GM12878 (cell line): ENCODE measurements around the gene IMMP2L. TPM values are rescaled to one million over a fixed set of nuclear protein-coding genes. Genes with fewer than 3 reads are reported as not detected.
"Not testable (repeated sequence)": the region's sequence is repeated elsewhere in the genome, so short reads cannot be mapped to it uniquely, and the experiment has no call there.

Source experiments
- ATAC-seq: fragments of 200-7000 bp; cut with Tn5 transposase; 3 replicates; pipeline ENCODE4 v1.9.1; 2020; ENCODE audit warnings: mild to moderate bottlenecking, moderate library complexity
- BruUV-seq: library from RNA; stranded (reverse); fragments of 400-500 nt; replicated peaks from 2 replicates; lab custom pipeline; 2021; lab: Mats Ljungman, UMichigan
- CTCF ChIA-PET: fragments of 300-600 bp; sonication (Branson Sonifier 250); formaldehyde crosslinking; extraction: SDS; loops from one replicate; lab custom pipeline; 2021; ENCODE audit warnings: inconsistent platforms; lab: Yijun Ruan, JAX
- POLR2A ChIA-PET: fragments of 350-600 bp; formaldehyde crosslinking; extraction: SDS; loops from one replicate; lab custom pipeline; 2021; ENCODE audit warnings: inconsistent platforms; lab: Charles Lee
- RAD21 ChIA-PET: fragments of 300-600 bp; sonication (Branson Sonifier 250); formaldehyde crosslinking; loops from one replicate; lab custom pipeline; 2023; ENCODE audit warnings: antibody characterized with exemption; ENCODE audit not compliant: unreplicated experiment; lab: Charles Lee
- SMC1A ChIA-PET: fragments of 300-600 bp; sonication (Branson Sonifier 250); formaldehyde crosslinking; loops from one replicate; lab custom pipeline; 2023; ENCODE audit not compliant: unreplicated experiment, uncharacterized antibody; lab: Charles Lee
- DNase-seq: peaks from one replicate; pipeline ENCODE4 v3.0.0-alpha.2; 2011; ENCODE audit warnings: low read depth, low spot score
- FAIRE-seq: peaks from 3 replicates; lab custom pipeline; 2011; peaks lifted over from hg19 to GRCh38; lab: Jason Lieb, UNC
- H2AFZ ChIP-seq: 2 replicates; pipeline ENCODE4 v1.6.0; 2011; ENCODE audit warnings: low read depth, low read length, control low read depth; ENCODE audit not compliant: control insufficient read depth
- H3K27ac ChIP-seq: 2 replicates; pipeline ENCODE4 v1.5.1; 2011; ENCODE audit warnings: control low read depth; ENCODE audit not compliant: control insufficient read depth, insufficient read depth
- H3K27me3 ChIP-seq, 2 experiments: replicated peaks in 1 of 2; 2 replicates each; pipeline versions ENCODE4 v1.6.0 to v1.6.1; 2011; ENCODE audit warnings: low read length in 1 of 2; ENCODE audit not compliant: control insufficient read depth in 2 of 2, insufficient read depth in 2 of 2
- H3K36me3 ChIP-seq, 2 experiments: 2 replicates each; pipeline ENCODE4 v1.5.1; 2011; ENCODE audit warnings: low read length in 1 of 2; ENCODE audit not compliant: control insufficient read depth in 2 of 2, insufficient read depth in 2 of 2
- H3K4me1 ChIP-seq: 2 replicates; pipeline ENCODE4 v1.6.1; 2011; ENCODE audit warnings: mild to moderate bottlenecking, low read length, moderate library complexity, mixed read lengths; ENCODE audit not compliant: control insufficient read depth, insufficient read depth
- H3K4me2 ChIP-seq: 2 replicates; pipeline ENCODE4 v1.6.0; 2011; ENCODE audit warnings: control low read depth; ENCODE audit not compliant: control insufficient read depth, insufficient read depth
- H3K4me3 ChIP-seq: fragments of 200-600 bp; sonication (generic); 2 replicates; pipeline ENCODE4 v1.5.1; 2016
- H3K79me2 ChIP-seq: 2 replicates; pipeline ENCODE4 v1.6.0; 2011; ENCODE audit warnings: low read length; ENCODE audit not compliant: control insufficient read depth, insufficient read depth
- H3K9ac ChIP-seq: 2 replicates; pipeline ENCODE4 v1.8.0; 2011; ENCODE audit warnings: low read length, control low read depth, mixed read lengths; ENCODE audit not compliant: control insufficient read depth, insufficient read depth
- H3K9me3 ChIP-seq: replicated peaks from 3 replicates; pipeline ENCODE4 v1.5.1; 2011; ENCODE audit warnings: mild to moderate bottlenecking, low read length; ENCODE audit not compliant: control insufficient read depth, insufficient read depth
- H4K20me1 ChIP-seq: 2 replicates; pipeline ENCODE4 v1.6.0; 2011; ENCODE audit not compliant: control insufficient read depth, insufficient read depth
- RUNX3 ChIP-seq: IDR thresholded peaks from 2 replicates; pipeline ENCODE4 v1.6.1; 2012; ENCODE audit warnings: low read length, inconsistent platforms
- WGBS: methylation state at CpG from one replicate; pipeline ENCODE4 v1.1.6; 2016; ENCODE audit warnings: low lambda C conversion rate; ENCODE audit not compliant: insufficient replicate concordance, insufficient coverage; ENCODE audit errors: missing lambda C conversion rate; 5-methylcytosine and 5-hydroxymethylcytosine counted together
- in situ Hi-C: fragments of 300-500 bp; cut with MboI; formaldehyde crosslinking; loops from 9 replicates; pipeline ENCODE4 v1.14.3; 2018; ENCODE audit warnings: mixed read lengths
- intact Hi-C: fragments of 100-400 bp; cut with micrococcal nuclease; formaldehyde crosslinking; loops from one replicate; pipeline ENCODE4 v1.14.2; 2022; ENCODE audit not compliant: unreplicated experiment
- polyA plus RNA-seq, 11 experiments: library from polyadenylated mRNA; depleted of rRNA in 4 of 11; unstranded in 6 of 11; stranded (reverse) in 5 of 11; fragments of >200 nt; fragmentation: Nextera tagmentation in 4 of 11; fragmentation: Illumina TruSeq in 1 of 11; extraction: Ambion mirVana in 4 of 11; extraction: Trizol in 1 of 11; gene quantifications; 1 replicate in 1 of 11; 2 replicates in 10 of 11; pipeline versions ENCODE4 v1.2.1 to v1.2.3, GENCODE V29; 2011 to 2016; ENCODE audit warnings: inconsistent platforms in 2 of 11, missing spikeins in 2 of 11, low read depth in 1 of 11
- total RNA-seq, 4 experiments: library from RNA; depleted of rRNA in 3 of 4; stranded (reverse); fragments of >200 nt in 3 of 4; fragmentation: Illumina TruSeq in 1 of 4; extraction: Trizol in 1 of 4; gene quantifications; 2 replicates each; pipeline versions ENCODE4 v1.2.1 to v1.2.3, GENCODE V29; 2013 to 2021
- TF ChIP-seq, protein P1 (sequence below): fragments of 450-650 bp; IDR thresholded peaks from 2 replicates; pipeline ENCODE4 v1.6.1; 2017; ENCODE audit warnings: low read depth, mild to moderate bottlenecking, moderate library complexity
- TF ChIP-seq, protein P2 (sequence below): fragments of 150-350 bp; IDR thresholded peaks from 2 replicates; pipeline ENCODE4 v1.6.1; 2014; ENCODE audit warnings: mild to moderate bottlenecking, low read depth, low read length
- TF ChIP-seq, protein P3 (sequence below): fragments of 450-650 bp; conservative IDR thresholded peaks from 2 replicates; pipeline ENCODE4 v1.6.1; 2017; ENCODE audit warnings: mild to moderate bottlenecking, moderate library complexity

Gene IMMP2L
- total and polyA plus RNA-seq, 10 of the 15 experiments (the other 5 are each of a cell fraction or from before 2014, with no cell fraction given), result 12.6 to 46.3 (median 19.6) TPM

DNA sequence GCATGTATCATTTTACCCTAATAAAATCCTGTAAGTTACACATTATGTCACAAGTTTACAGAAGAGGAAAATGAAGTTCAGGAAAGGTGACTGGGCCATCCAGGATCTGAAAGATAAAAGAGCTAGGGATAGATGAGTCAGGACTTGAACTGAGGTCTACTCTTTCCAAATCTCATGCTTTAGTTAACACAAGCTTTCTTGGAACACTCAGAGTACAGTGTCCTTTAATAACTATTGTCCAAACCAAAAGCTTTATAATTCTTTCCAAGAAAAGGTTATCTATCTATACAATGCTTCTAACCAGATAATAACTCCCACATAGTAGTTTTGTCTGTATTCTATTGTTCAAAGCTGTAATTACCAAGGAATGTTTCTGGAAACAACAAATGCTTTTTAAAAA is 306.7 kb downstream of the IMMP2L start (continued):
- TF ChIP-seq, protein P1, sequence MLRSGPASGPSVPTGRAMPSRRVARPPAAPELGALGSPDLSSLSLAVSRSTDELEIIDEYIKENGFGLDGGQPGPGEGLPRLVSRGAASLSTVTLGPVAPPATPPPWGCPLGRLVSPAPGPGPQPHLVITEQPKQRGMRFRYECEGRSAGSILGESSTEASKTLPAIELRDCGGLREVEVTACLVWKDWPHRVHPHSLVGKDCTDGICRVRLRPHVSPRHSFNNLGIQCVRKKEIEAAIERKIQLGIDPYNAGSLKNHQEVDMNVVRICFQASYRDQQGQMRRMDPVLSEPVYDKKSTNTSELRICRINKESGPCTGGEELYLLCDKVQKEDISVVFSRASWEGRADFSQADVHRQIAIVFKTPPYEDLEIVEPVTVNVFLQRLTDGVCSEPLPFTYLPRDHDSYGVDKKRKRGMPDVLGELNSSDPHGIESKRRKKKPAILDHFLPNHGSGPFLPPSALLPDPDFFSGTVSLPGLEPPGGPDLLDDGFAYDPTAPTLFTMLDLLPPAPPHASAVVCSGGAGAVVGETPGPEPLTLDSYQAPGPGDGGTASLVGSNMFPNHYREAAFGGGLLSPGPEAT, result no peak
- no peak for TF ChIP-seq RUNX3
- TF ChIP-seq, protein P2, sequence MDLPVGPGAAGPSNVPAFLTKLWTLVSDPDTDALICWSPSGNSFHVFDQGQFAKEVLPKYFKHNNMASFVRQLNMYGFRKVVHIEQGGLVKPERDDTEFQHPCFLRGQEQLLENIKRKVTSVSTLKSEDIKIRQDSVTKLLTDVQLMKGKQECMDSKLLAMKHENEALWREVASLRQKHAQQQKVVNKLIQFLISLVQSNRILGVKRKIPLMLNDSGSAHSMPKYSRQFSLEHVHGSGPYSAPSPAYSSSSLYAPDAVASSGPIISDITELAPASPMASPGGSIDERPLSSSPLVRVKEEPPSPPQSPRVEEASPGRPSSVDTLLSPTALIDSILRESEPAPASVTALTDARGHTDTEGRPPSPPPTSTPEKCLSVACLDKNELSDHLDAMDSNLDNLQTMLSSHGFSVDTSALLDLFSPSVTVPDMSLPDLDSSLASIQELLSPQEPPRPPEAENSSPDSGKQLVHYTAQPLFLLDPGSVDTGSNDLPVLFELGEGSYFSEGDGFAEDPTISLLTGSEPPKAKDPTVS, result no peak
- TF ChIP-seq, protein P3, sequence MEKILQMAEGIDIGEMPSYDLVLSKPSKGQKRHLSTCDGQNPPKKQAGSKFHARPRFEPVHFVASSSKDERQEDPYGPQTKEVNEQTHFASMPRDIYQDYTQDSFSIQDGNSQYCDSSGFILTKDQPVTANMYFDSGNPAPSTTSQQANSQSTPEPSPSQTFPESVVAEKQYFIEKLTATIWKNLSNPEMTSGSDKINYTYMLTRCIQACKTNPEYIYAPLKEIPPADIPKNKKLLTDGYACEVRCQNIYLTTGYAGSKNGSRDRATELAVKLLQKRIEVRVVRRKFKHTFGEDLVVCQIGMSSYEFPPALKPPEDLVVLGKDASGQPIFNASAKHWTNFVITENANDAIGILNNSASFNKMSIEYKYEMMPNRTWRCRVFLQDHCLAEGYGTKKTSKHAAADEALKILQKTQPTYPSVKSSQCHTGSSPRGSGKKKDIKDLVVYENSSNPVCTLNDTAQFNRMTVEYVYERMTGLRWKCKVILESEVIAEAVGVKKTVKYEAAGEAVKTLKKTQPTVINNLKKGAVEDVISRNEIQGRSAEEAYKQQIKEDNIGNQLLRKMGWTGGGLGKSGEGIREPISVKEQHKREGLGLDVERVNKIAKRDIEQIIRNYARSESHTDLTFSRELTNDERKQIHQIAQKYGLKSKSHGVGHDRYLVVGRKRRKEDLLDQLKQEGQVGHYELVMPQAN, result no peak

DNA sequence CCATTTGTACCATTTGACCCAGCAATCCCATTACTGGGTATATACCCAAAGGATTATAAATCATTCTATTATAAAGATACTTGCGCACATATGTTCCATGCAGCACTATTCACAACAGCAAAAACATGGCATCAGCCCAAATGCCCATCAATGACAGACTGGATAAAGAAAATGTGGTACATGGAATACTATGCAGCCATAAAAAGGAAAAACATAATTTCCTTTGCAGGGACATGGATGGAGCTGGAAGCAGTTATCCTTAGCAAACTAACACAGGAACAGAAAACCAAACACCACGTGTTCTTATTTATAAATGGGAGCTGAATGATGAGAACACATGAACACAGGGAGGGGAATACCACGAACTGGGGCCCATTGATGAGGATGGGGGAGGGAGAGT is 310.9 kb downstream of the IMMP2L start:
- FAIRE-seq, intact Hi-C loops: not testable (repeated sequence)
- WGBS, result 38% methylated on average over 3 of the region's 3 CpGs

DNA sequence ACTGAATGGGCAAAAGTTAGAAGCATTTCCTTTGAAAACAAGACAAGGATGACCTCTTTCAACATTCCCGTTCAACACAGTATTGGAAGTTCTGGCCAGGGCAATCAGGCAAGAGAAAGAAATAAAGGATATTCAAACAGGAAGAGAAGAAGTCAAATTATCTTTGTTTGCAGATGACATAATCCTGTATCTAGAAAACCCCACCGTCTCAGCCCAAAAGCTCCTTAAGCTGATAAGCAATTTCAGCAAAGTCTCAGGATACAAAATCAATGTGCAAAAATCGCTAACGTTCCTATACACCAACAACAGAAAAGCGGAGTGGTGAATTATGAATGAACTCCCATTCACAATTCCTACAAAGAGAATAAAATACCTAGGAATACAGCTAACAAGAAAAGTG is 312.5 kb downstream of the IMMP2L start:
- BruUV-seq, POLR2A ChIA-PET, intact Hi-C loops, RAD21 ChIA-PET, FAIRE-seq, SMC1A ChIA-PET, H3K4me1 ChIP-seq, H4K20me1 ChIP-seq, H3K27ac ChIP-seq, H3K27me3 ChIP-seq, CTCF ChIA-PET, H3K79me2 ChIP-seq, in situ Hi-C loops, H3K4me2 ChIP-seq, H3K4me3 ChIP-seq, H3K9ac ChIP-seq, H3K36me3 ChIP-seq, H2AFZ ChIP-seq, DNase-seq, ATAC-seq, H3K9me3 ChIP-seq: not testable (repeated sequence)
- WGBS, result 95% methylated on average over 5 of the region's 5 CpGs

More for the DNA sequence above, 310.9 kb downstream of the IMMP2L start:
- H3K4me3 ChIP-seq, H3K4me2 ChIP-seq, H3K9me3 ChIP-seq, DNase-seq, H3K27ac ChIP-seq, H3K4me1 ChIP-seq, SMC1A ChIA-PET, H2AFZ ChIP-seq, H3K9ac ChIP-seq, H3K36me3 ChIP-seq, CTCF ChIA-PET, H3K79me2 ChIP-seq, H3K27me3 ChIP-seq, ATAC-seq, BruUV-seq, H4K20me1 ChIP-seq, RAD21 ChIA-PET, in situ Hi-C loops: not testable (repeated sequence)
- POLR2A ChIA-PET, result interaction anchor here (1.5 kb wide), 1 partner anchor 143 kb away, joined by 3 read pairs; no protein-coding TSS in a partner anchor
